HL-60/S4 treated with retinoic acid at 250 ng/mL for 4 days and 3 days (cell line): Measurements from ENCODE around the gene ZNF324.

Experiments
- in situ Hi-C: fragments of 300-500 bp; cut with MboI; formaldehyde crosslinking; loops from 2 replicates; pipeline ENCODE4 v1.7.0; 2022; ENCODE audit warnings: low sequenced_read_pairs

The ZNF324 gene

DNA sequence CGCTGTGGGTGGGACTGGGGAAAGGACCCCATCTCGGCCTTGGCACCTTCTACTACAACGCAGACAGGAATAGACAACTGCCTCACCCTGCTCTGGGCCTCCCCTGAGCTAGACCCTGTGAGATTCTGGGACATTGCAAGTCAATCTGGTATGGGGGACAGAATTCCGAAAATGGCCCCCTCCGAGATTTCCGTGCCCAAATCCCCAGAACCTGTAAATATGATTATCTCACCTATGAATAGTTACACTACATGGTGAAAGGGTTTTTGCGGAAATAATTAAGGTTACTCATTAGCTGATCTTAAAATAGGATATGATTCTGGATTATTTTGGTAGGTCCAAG lies 53.3 kb downstream of the ZNF324 start:
- in situ Hi-C loops = no loop called here

DNA sequence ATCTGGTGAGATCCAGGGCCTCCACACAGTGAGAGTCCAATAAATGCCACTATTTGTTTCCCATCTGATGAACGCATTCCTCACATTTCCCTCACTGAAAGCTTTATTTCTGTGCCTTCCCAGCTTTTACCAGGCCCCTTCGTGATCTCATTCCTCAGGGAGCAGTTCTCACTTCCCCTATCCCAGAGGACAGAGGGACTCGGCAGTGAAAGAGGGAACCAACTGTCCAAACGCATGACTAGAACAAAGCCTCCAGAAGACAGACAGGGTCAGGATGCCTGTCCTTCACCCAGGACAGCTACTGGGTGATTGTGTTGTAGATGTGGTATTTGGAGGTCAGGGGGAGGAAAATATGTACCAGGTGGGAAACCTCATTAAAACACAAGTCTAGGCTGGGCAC lies 54.8 kb downstream of the ZNF324 start:
- in situ Hi-C loops = no loop called here

DNA sequence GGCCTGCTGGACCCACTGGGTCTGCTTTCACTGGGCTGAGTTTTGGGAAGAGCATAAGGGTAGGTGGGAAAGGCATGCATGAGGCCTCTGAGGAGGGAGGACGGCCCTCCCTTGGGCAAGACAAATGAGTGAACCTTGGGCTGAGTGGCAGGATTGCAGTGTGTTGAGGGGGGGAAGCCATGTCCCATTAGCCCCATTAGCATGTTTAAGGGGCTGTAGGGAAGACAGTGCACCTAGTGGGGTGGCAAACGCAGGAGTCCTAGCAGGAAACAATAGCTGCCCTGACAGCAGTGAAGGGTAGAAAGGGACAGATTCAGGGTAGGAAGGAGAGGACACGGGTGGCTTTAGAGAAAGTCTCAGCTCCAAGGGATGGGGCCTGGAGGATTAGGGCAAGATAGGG lies 55.8 kb downstream of the ZNF324 start:
- in situ Hi-C loops = no loop called here
